ENCODE data around the gene WDFY1.

WDFY1 gene

DNA sequence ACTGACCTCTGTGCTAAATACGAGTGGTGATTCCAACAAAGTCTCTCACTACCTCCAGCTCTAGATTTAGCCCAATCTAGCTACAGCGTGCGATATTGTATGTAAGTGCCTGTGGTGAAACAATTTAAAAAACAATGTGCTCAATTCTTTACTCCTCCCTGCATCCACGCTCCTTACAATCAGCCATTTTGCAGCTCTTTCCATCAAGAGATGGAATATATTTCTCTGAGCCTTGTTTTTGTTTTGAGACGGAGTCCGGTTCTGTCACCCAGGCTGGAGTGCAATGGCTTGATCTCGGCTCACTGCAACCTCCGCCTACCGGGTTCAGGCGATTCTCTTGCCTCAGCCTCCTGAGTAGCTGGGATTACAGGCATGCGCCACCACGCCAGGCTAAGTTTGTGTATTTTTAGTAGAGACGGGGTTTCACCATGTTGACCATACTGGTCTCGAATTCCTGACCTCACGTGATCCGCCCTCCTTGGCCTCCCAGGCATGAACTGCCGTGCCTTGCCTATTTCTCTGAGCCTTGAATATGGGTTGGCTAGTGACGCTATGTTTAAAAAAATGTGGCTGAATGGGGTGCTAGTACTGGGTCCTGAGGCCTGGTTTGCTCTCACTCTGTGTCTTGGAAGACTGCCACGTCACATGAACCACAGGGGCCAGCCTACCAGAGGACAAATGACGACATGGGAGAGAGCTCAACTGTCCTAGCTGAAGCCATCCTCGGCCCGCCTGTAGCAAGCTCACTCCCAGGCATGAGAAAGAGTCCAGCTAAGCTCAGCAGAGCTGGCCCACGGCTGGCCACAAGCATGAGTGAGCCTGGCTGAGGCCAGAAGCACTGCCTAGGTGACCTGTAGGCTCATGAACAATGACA lies 14.8 kb downstream of the WDFY1 start:
- DNase-seq (ENCODE audit: low read depth in 2 of 2): no peak

- no peak for DNase-seq (ENCODE audit: low read depth in 2 of 2)
These were observed 15.5 kb downstream of the WDFY1 start for GRCh38 chr2:223929571-223930102.

GRCh38 chr2:223928113-223929006 lies 16.8 kb downstream of the WDFY1 start:
- no peak for DNase-seq (ENCODE audit: low read depth in 2 of 2)

DNA sequence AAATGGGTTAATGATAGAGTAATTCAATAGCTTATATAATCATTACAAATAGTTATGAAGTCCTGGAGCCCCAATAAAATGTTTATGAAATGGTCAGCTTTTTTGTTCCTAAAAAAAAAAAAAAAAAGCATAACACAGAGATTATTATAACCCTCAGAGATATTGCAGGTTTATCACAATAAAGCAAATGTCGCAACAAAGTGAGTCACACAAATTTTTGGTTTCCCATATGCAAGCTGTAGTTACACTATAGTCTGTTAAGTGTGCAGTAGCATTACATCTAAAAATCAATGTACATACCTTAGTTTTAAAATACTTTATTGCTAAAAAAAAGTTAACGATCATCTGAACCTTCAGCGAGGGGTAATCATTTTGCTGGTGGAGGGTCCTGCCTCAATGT lies 20.0 kb downstream of the WDFY1 start:
- DNase-seq (ENCODE audit: low read depth in 2 of 2): no peak

GRCh38 chr2:223923976-223924375 lies 21.2 kb downstream of the WDFY1 start:
- no peak for DNase-seq (ENCODE audit: low read depth in 2 of 2)

GRCh38 chr2:223922308-223922707 lies 22.8 kb downstream of the WDFY1 start:
- DNase-seq (ENCODE audit: low read depth in 2 of 2): no peak

DNA sequence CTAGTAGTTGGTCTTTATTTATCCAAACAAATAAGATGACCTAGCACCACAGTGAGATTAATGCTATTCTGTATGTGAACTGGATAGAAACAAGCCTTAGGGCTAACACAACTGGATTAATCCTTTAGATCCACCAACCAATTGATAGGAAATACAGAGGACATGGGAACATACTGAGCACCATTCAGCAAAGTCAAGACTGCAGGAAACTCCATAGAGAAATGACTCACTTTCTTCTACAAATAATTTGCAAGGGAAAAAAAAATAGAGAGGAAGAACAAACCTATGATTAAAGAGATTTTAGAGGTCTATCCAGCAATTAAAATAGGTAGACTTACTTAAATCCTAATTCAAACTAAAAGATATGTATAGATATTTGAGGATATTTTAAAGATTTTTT lies 23.9 kb downstream of the WDFY1 start:
- no peak for DNase-seq (ENCODE audit: low read depth in 2 of 2)

DNA sequence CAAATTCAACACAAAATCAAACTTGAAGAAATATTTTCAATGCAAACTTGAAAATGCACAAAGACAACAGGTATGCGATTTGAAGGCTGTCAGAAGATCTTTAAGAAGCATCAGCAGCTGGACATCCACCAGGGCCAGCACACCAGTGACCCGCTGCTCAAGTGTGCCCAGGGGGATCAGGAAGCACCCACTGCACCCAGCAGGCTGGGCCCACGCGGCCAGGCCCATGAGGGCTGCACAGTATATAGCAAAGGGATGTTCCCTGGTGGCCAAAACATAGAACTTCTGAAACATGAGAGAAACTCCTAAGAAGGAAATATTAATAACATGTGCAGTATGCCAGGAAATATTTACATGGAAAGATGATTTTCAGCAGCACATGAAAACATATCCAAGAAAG lies 25.0 kb downstream of the WDFY1 start:
- no peak for DNase-seq (ENCODE audit: low read depth in 2 of 2)

GRCh38 chr2:223918671-223919134 lies 26.4 kb downstream of the WDFY1 start:
- no peak for DNase-seq (ENCODE audit: low read depth in 2 of 2)

DNA sequence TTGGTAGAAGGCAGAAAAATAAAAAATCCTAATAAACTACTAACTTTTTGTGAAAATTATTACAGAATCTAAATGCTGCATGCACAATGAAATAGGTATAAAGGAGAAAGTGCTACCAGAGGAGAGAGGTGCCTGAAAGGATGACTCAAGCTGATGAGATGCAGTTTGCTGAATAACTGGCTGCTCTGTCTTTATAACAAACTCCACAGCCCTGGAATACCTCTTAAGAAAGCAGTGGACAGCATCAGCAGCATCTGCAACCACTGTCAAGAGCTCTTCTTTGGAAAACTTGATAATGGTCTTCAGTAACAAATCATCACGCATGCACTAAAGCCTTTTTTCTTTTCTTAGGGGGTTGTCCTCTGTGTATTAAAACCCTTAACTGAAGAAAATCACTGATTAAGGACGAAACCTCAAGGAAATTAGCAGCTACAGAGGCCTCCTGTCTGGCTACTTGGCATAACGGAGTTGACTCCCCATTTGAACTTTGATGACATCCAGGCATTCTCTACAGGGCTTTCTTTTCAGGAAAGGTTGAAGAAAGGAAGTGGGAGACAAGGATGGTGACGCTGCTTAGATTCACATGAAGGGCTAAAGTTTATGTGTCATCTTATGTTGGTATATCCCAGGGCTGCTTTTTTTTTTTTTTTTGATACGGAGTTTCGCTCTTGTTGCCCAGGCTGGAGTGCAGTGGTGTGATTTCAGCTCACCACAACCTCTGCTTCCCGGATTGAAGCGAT lies 28.8 kb downstream of the WDFY1 start:
- DNase-seq (ENCODE audit: low read depth in 2 of 2): no peak

DNA sequence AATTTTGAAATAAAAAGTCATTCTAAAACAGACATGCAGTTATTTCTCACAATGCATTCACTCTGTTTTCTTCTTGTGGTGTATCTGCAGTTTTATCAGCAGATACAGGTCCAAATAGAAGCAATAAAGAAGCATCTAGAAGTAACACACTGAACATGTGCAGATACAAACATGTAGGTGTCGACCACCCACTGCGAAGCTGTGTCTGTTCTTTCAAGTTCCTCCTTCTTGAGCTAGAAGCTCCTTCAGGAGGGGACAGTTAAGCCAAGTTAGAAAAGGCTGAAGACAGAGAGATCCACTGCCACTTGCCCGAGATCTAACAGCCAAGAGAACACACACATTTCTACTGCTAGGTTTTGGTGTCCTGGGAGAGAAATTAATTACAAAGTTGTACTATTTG lies 30.1 kb downstream of the WDFY1 start:
- DNase-seq (ENCODE audit: low read depth in 2 of 2): no peak

- DNase-seq (ENCODE audit: low read depth in 2 of 2): no peak
These were observed 30.8 kb downstream of the WDFY1 start for GRCh38 chr2:223914324-223914723.

GRCh38 chr2:223909001-223909741 lies 36.0 kb downstream of the WDFY1 start:
- no peak for DNase-seq (ENCODE audit: low read depth in 2 of 2)

DNA sequence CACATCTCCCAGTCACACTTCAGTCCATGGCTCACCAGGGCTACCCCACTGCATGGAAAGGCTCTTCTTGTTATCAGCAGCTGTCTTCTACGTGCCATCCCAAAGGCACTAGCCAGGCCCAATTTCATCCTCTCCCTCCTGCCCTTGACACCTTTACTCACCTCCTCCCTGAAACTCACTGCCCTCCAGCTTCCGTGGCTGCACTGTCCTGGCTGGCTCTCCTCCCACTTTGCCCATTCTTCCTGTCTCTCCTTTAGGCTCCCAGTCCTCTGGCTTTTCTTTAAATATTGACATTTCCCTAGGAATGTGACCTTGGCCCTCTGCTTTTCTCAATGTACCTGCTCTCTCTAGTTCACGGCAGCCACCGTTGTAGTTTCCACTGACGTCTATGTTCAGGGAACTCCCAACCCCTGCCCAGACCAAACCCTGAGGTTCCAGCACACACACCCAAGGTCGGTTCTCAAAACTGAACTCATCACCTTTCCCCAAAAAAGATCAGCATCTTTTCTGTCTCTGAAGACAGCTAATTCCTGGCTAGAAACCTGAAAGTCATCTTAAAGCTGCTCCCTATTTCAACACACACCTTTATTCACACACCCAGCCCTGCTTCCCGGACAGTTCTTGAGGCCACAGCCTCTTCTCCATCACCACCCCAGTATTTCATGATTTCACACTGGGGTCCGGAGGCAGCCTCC lies 36.7 kb downstream of the WDFY1 start:
- no peak for DNase-seq (ENCODE audit: low read depth in 2 of 2)

GRCh38 chr2:223905996-223906395 lies 39.1 kb downstream of the WDFY1 start:
- DNase-seq (ENCODE audit: low read depth in 2 of 2): no peak

DNA sequence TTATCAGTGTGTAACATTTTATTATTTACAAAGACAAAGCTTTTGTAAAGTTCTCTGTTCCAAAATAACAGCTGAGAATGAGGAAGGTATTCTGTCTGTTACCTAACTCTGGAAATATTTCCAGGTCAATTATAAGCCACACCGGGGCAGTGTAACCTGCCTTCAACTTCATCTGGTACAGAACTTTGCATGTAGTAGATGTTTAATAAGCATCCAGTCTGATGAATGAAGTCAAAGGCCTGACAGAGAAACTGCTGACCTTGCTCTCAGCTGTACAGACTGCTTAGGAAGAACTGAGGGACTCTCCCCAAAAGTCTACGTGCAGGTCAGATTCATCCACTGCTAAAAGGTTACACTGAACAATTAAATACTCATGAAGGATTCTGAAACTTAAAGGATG lies 43.3 kb downstream of the WDFY1 start:
- DNase-seq (ENCODE audit: low read depth in 2 of 2): no peak

GRCh38 chr2:223901311-223901710 lies 43.8 kb downstream of the WDFY1 start:
- no peak for DNase-seq (ENCODE audit: low read depth in 2 of 2)

DNA sequence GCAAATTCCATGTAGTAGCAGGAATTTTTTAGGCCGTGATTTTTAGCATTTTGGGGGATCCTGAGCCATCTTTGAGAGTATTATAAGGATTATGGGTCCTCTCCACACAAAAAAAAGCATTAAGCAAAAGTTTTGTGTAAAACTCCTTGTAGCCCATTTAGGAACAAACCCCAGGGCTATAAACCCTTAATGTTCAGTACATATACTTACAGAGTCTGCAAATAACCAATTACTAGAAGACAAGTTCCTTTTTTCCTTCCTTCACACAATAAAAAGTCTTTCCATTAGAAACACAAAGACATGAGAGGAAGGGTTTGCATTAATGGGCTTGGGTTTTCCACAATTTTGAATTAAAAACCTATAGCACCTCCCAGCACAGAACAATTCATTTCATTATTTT lies 44.6 kb downstream of the WDFY1 start:
- no peak for DNase-seq (ENCODE audit: low read depth in 2 of 2)

GRCh38 chr2:223900066-223900465 lies 45.1 kb downstream of the WDFY1 start:
- no peak for DNase-seq (ENCODE audit: low read depth in 2 of 2)

DNA sequence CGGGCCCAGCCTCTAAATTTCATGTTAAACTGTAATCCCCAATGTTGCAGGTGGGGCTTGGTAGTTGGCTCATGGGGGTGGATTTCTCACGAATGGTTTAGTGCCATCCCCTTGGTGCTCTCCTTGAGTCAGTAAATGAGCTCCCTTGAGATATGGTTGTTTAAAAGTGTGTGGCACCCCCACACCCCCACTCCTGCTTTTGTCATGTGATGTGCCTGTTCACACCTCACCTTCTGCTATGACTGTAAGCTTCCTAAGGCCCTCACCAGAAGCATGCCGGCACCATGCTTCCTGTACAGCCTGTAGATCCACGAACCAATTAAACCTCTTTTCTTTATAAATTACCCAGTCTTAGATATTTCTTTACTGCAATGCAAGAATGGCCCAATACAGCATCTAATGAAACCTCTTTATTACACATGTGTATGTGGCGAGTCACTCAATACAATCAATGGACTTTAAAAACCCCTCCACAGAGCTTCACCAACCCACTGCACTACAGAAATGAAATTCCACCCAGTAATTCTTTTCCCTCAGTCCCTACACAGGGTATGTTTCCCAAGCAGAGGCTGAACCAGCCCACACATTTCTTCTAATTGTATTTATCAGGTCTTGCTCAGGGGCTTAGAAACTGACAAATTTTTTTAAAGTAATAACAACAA lies 47.3 kb downstream of the WDFY1 start:
- DNase-seq (ENCODE audit: low read depth in 2 of 2): no peak
